Parathyroid adenoma (tissue), 2 donors: ENCODE data around the gene PHF21B.

Experiments
- H2AFZ ChIP-seq: fragments of 300-600 bp; sonication (generic); one replicate; pipeline ENCODE4 v1.7.0; 2017; ENCODE audit warnings: antibody characterized with exemption, mild to moderate bottlenecking
- H3K27ac ChIP-seq: fragments of 300-600 bp; sonication (generic); one replicate; pipeline ENCODE4 v1.7.0; 2017
- H3K27me3 ChIP-seq: fragments of 300-600 bp; sonication (generic); one replicate; pipeline ENCODE4 v1.7.0; 2017; ENCODE audit warnings: low read length; ENCODE audit not compliant: control insufficient read depth, insufficient read depth
- H3K36me3 ChIP-seq: fragments of 300-600 bp; sonication (generic); one replicate; pipeline ENCODE4 v1.7.0; 2017; ENCODE audit warnings: low read length; ENCODE audit not compliant: control insufficient read depth, insufficient read depth
- H3K4me1 ChIP-seq: fragments of 300-600 bp; sonication (generic); one replicate; pipeline ENCODE4 v1.7.0; 2017; ENCODE audit warnings: control low read depth
- H3K4me2 ChIP-seq: fragments of 300-600 bp; sonication (generic); one replicate; pipeline ENCODE4 v1.7.0; 2017; ENCODE audit warnings: low read length
- H3K4me3 ChIP-seq: fragments of 300-600 bp; sonication (generic); one replicate; pipeline ENCODE4 v1.7.0; 2017; ENCODE audit warnings: low read depth, low read length
- H3K79me2 ChIP-seq: fragments of 300-600 bp; sonication (generic); one replicate; pipeline ENCODE4 v1.7.0; 2017; ENCODE audit warnings: control low read depth
- H3K9ac ChIP-seq: fragments of 300-600 bp; sonication (generic); one replicate; pipeline ENCODE4 v1.7.0; 2017; ENCODE audit warnings: mild to moderate bottlenecking
- H3K9me3 ChIP-seq: fragments of 300-600 bp; sonication (generic); one replicate; pipeline ENCODE4 v1.7.0; 2017; ENCODE audit warnings: low read length; ENCODE audit not compliant: control insufficient read depth
- TF ChIP-seq, protein P1 (sequence below): fragments of 300-600 bp; sonication (generic); IDR thresholded peaks from one replicate; pipeline ENCODE4 v1.7.0; 2017; ENCODE audit warnings: antibody characterized with exemption, mild to moderate bottlenecking
- donor health status: primary hyperparathyroidism.

The PHF21B gene

DNA sequence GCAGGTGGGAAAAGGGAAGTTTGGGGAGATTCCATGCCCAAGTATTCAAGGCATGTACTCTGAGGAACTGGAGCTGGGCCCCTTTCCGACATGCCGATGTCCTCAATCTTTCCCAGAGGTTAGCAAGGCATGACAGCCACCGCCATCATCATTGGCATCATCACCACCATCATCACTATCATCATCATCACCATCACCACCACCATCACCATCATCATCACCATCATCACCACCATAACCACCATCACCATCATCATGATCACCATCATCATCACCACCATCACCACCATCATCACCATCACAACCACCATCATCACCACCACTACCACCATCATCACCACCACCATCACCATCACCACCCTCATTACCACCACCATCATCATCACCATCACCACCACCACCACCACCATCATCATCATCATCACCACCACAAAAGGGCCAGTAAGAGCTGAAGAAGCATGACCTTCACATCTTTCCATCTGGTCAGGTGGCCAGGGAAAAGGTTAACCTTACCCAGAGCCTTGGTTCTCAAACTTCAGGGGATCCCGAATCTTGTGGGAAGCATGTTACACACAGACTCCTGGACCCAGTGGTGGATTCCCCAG, 25.8 kb downstream of the PHF21B start:
- no peak overlapping the region for H3K9ac ChIP-seq
- H3K36me3 ChIP-seq, result no peaks in the 10 kb centered on the region
- H3K4me1 ChIP-seq, result no peaks in the 10 kb centered on the region
- H3K27ac ChIP-seq, result no peak overlapping the region
- H3K79me2 ChIP-seq, result peaks cover 17% of the 10 kb centered on the region
- TF ChIP-seq, protein P1, sequence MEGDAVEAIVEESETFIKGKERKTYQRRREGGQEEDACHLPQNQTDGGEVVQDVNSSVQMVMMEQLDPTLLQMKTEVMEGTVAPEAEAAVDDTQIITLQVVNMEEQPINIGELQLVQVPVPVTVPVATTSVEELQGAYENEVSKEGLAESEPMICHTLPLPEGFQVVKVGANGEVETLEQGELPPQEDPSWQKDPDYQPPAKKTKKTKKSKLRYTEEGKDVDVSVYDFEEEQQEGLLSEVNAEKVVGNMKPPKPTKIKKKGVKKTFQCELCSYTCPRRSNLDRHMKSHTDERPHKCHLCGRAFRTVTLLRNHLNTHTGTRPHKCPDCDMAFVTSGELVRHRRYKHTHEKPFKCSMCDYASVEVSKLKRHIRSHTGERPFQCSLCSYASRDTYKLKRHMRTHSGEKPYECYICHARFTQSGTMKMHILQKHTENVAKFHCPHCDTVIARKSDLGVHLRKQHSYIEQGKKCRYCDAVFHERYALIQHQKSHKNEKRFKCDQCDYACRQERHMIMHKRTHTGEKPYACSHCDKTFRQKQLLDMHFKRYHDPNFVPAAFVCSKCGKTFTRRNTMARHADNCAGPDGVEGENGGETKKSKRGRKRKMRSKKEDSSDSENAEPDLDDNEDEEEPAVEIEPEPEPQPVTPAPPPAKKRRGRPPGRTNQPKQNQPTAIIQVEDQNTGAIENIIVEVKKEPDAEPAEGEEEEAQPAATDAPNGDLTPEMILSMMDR, result no peak
- no peak overlapping the region for H3K4me3 ChIP-seq
- H2AFZ ChIP-seq, result no peak overlapping the region
- no peaks in the 10 kb centered on the region for H3K9me3 ChIP-seq
- H3K27me3 ChIP-seq, result no peaks in the 10 kb centered on the region
- H3K4me2 ChIP-seq, result no peak overlapping the region

DNA sequence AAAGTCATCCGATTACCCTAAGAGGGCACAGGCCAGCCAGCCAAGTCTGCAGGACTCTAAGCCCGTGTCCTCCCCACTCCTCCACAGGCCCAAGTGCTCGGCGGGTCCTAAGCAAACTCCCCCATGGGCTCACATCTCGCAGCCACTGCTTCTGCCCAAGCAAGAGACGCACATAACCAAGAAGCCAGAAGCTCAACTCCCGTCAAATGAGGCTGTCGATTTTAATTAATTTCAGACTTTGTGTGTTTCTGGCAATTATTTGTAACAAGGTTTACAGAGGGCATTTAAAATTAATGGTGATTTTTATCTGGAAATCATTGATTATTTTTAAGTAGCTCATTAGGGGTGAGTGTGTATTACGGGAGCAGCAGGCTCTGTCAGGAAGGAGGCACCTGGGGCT, 27.4 kb downstream of the PHF21B start:
- Histone ChIP-seq H3K4me2 (no peak overlapping the region), H3K36me3 (no peaks in the 10 kb centered on the region), H3K9me3 (no peaks in the 10 kb centered on the region), H3K9ac (no peak overlapping the region), H3K4me3 (no peak overlapping the region), H3K4me1 (no peaks in the 10 kb centered on the region), H3K79me2 (peaks cover 15% of the 10 kb centered on the region), H2AFZ (no peak overlapping the region), H3K27ac (no peak overlapping the region), H3K27me3 (no peaks in the 10 kb centered on the region)
- TF ChIP-seq, protein P1, result no peak

DNA sequence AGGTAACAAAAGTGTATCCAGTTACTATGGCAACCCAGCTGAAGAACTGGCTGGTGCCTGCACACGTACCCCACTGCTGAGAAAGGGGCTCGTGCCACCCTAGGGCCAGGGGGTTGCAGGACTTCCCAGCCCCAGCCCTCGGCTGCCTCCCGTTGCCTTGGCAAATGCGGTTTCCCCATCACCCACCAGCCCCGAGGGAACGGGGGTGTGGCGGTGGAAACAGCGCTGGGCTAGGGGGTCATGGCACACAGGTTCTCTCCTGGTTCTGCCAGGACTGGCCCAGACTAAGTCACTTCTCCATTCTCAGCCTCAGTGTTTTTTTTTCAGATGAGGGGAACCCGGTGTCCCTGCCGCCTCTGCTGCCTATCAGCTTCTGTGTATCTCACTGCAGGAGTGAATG, 27.9 kb downstream of the PHF21B start:
- Histone ChIP-seq H2AFZ (no peak overlapping the region), H3K27ac (no peak overlapping the region), H3K4me1 (no peaks in the 10 kb centered on the region), H3K27me3 (no peaks in the 10 kb centered on the region), H3K4me2 (no peak overlapping the region), H3K9ac (no peak overlapping the region), H3K4me3 (no peak overlapping the region), H3K9me3 (no peaks in the 10 kb centered on the region), H3K79me2 (peaks cover 15% of the 10 kb centered on the region), H3K36me3 (no peaks in the 10 kb centered on the region)
- TF ChIP-seq, protein P1, result no peak

DNA sequence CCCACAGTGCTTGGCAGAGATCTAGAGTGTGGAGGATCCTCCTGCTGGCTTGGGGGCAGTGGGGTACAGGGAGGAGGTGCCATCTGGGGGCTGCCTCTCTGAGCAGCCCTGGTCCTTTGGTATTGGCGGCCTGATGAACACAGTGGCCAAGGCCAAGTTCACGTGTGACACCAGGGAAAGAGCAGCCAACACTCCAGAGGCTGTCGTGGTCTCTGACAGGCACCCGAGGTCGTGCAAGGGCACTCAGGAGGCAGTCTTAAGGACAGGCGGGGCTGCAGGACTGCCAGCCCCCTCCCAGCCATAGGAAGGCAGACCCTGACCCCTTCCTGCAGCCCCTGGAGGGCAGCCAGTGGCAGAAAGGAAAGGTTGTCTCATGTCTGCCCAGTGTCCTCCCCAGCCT, 30.7 kb downstream of the PHF21B start:
- H3K9ac ChIP-seq, result no peak overlapping the region
- no peak overlapping the region for H3K27ac ChIP-seq
- H3K4me1 ChIP-seq, result no peaks in the 10 kb centered on the region
- H3K79me2 ChIP-seq, result no peaks in the 10 kb centered on the region
- H3K36me3 ChIP-seq, result no peaks in the 10 kb centered on the region
- H3K27me3 ChIP-seq, result no peaks in the 10 kb centered on the region
- no peaks in the 10 kb centered on the region for H3K9me3 ChIP-seq
- TF ChIP-seq, protein P1, result no peak
- no peak overlapping the region for H3K4me3 ChIP-seq
- H3K4me2 ChIP-seq, result no peak overlapping the region
- H2AFZ ChIP-seq, result no peak overlapping the region
